Subcutaneous abdominal adipose tissue (tissue), 5 donors: Measurements from ENCODE around the gene ADRM1.

ENCODE experiments used
- H3K27ac ChIP-seq: one replicate; pipeline ENCODE4 v1.7.0; 2013; ENCODE audit warnings: low read depth, mild to moderate bottlenecking, inconsistent platforms, low read length, moderate library complexity
- H3K27me3 ChIP-seq, 5 donors: one replicate each; pipeline ENCODE4 v1.7.0; 2013; ENCODE audit warnings: low read length in 5 of 5, inconsistent platforms in 1 of 5; ENCODE audit not compliant: control insufficient read depth in 5 of 5, insufficient read depth in 4 of 5
- H3K36me3 ChIP-seq, 5 donors: one replicate each; pipeline ENCODE4 v1.7.0; 2013; ENCODE audit warnings: low read length in 5 of 5; ENCODE audit not compliant: control insufficient read depth in 5 of 5, insufficient read depth in 5 of 5
- H3K4me1 ChIP-seq, 5 donors: one replicate each; pipeline ENCODE4 v1.7.0; 2013; ENCODE audit warnings: low read length in 5 of 5, mild to moderate bottlenecking in 3 of 5, moderate library complexity in 1 of 5; ENCODE audit not compliant: control insufficient read depth in 5 of 5, insufficient read depth in 5 of 5
- H3K4me3 ChIP-seq, 5 donors: one replicate each; pipeline ENCODE4 v1.7.0; 2013; ENCODE audit warnings: low read length in 5 of 5, low read depth in 1 of 5
- H3K9ac ChIP-seq, 5 donors: one replicate each; pipeline ENCODE4 v1.7.0; 2013; ENCODE audit warnings: low read length in 5 of 5, mild to moderate bottlenecking in 4 of 5, moderate library complexity in 3 of 5
- H3K9me3 ChIP-seq, 5 donors: one replicate each; pipeline ENCODE4 v1.7.0; 2013; ENCODE audit warnings: low read length in 5 of 5; ENCODE audit not compliant: control insufficient read depth in 5 of 5
- donor health status: healthy.
- donor health status: healthy.
- donor health status: healthy.
- donor health status: healthy.
- donor health status: healthy.

The ADRM1 gene

DNA sequence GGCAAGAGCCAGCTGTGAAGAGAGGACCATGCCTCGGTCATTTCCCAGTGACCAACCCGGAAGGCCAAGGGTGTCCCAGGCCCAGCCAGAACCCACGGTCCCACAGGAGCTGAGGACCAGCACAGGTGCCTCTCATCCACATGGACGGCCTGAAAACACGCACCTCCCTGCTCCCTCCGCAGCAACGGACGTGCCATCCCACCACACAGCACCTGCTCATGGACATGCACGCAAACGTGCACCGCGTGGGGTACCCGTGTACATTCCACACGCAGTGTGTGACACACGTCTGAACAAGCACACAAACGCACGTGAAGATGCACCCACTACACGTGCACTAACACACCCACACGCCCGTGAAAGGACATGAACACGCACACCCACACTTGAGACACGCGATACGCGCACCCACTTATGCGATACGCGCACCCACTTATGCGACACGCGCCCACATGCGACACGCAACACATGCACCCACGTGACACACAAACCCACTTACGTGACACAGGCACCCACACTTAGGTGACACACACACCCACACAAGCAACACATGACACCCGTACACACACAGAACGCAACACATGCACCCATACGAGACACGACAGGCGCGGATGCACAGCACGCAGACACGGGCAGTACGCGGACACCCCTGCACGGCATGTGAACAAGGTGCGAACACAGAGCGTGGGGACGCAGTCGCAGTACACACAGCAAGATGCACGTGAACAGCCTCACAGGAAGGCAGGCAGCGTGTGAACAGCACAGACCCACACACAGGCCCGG, 34.2 kb downstream of the ADRM1 start:
- no peaks in the 10 kb centered on the region for H3K9me3 ChIP-seq
- H3K9ac ChIP-seq = no peak overlapping the region
- H3K36me3 ChIP-seq = peaks cover 0 to 65% (median 53%) of the 10 kb centered on the region in 5 donors
- no peak overlapping the region for H3K27ac ChIP-seq
- H3K4me3 ChIP-seq = no peak overlapping the region
- H3K27me3 ChIP-seq = no peaks in the 10 kb centered on the region
- no peaks in the 10 kb centered on the region for H3K4me1 ChIP-seq

DNA sequence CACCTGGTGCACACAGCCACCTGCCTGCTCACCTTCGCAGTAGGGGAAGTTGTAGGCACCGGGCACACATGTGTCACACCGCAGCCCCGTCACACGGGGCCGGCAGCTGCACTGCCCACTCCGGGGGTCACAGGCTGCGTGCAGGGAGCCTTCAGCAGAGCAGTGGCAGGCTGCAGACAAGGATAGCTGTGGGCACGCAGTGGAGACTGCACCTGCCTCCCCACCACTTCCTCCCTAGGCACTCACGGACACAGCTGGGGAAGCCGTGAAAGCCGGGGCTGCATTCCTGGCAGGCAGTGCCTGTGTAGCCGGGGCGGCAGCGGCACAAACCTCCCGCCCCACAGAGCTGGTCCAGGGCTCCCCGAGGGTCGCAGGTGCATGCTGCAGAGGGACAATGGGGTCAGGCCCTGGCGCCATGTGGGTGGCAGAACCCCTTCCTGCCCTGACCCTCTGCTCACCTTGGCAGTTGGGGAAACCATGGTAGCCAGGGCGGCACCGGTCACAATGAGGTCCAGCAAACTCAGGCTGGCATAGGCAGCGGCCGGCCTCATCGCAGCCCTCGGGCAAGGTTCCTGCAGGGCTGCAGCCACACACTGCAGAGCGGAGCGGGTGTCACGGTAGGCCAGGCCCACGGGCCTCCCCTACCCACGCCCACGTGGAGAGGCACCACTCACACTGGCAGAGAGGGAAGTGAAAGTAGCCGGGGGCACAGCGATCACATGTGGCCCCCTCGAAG, 34.9 kb downstream of the ADRM1 start:
- Histone ChIP-seq H3K36me3 (peaks cover 0 to 58% (median 45%) of the 10 kb centered on the region in 5 donors), H3K9ac (no peak overlapping the region), H3K4me1 (no peaks in the 10 kb centered on the region)

DNA sequence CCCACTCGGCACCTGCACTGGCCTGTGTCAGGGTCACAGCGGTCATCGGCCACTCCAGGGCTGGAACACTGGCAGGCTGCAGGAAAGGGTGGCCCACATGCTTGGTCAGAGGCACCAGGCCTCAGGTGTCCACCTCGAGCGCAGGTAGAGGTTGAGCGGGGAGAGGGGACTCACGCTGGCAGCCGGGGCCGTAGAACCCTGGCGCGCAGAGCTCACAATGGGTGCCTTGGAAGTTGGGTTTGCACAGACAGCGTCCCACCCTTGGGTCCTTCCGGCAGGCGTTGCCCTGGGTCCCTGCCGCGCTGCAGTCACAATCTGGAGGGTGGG, 35.5 kb downstream of the ADRM1 start:
- Histone ChIP-seq H3K27me3 (no peaks in the 10 kb centered on the region), H3K9me3 (no peaks in the 10 kb centered on the region), H3K4me1 (no peaks in the 10 kb centered on the region), H3K27ac (no peak overlapping the region), H3K36me3 (peaks cover 0 to 58% (median 41%) of the 10 kb centered on the region in 5 donors), H3K9ac (no peak overlapping the region), H3K4me3 (no peak overlapping the region)

More for the DNA sequence above, 34.9 kb downstream of the ADRM1 start:
- Histone ChIP-seq H3K9me3 (no peaks in the 10 kb centered on the region), H3K4me3 (no peak overlapping the region), H3K27me3 (no peaks in the 10 kb centered on the region), H3K27ac (no peak overlapping the region)

DNA sequence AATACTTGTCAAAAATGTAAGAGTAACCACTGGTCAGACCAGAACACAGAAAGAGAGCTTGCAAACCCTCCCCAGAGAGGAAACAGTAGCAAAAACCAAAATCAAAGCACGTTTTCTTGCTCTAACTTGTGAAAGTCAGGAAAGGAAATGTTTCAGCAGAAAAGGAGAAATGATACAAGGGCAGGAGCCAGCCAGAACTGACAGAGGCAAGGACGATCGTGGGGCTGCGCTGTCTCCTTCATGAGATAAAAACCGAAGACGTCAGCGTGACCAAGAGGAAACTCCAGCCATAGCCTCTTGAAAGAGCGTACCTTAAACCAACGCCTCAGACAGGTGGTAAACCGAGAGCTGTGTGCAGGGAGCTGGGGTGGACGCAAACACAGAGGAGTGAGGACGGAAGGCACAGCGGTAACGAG, 36.9 kb downstream of the ADRM1 start:
- Histone ChIP-seq H3K4me3 (no peak overlapping the region), H3K27ac (no peak overlapping the region), H3K9ac (no peak overlapping the region), H3K4me1 (no peaks in the 10 kb centered on the region), H3K27me3 (no peaks in the 10 kb centered on the region), H3K36me3 (peaks cover 0 to 50% (median 36%) of the 10 kb centered on the region in 5 donors), H3K9me3 (no peaks in the 10 kb centered on the region)

DNA sequence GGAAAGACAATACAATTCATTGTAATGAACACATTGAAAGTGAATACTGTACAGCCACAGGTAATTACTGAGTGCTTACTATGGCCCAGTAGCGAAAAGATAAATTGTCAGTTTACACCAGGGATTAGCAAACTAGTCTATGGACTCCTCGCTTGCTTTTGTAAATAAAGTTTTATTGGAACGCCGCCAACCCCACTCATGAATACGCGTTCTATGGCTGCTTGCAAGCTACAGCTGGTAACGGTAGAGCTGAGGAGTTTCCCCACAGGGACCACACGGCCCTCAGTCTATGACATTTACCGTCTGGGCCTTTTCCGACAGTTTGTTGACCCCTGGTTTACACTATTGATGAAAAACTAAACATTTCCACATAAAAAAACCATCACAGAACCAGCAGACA, 40.1 kb downstream of the ADRM1 start:
- H3K9me3 ChIP-seq = no peaks in the 10 kb centered on the region
- peaks cover 0 to 48% (median 30%) of the 10 kb centered on the region in 5 donors for H3K36me3 ChIP-seq
- no peak overlapping the region for H3K27ac ChIP-seq
- no peaks in the 10 kb centered on the region for H3K27me3 ChIP-seq
- no peaks in the 10 kb centered on the region for H3K4me1 ChIP-seq
- H3K4me3 ChIP-seq = no peak overlapping the region
- no peak overlapping the region for H3K9ac ChIP-seq

DNA sequence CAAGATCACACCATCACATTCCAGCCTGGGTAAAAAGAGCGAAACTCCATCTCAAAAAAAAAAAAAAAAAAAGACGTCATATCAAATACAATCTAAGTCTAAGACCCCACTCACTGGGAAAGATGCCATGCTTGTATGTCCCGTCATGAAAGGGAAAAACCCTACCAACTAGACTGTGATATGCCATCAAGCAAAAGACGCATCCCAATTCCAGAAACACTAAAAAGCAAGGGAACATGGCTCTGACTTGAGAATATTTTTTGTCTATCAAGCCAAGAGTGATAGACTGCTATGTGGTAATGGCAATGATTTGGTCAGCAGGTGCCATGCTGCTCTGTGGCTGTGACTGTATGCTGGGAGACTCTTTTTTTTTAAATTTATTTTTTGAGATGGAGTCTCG, 41.3 kb downstream of the ADRM1 start:
- no peaks in the 10 kb centered on the region for H3K4me1 ChIP-seq
- no peak overlapping the region for H3K27ac ChIP-seq
- H3K9me3 ChIP-seq = no peaks in the 10 kb centered on the region
- H3K36me3 ChIP-seq = peaks cover 0 to 44% (median 26%) of the 10 kb centered on the region in 5 donors
- no peak overlapping the region for H3K4me3 ChIP-seq
- no peaks in the 10 kb centered on the region for H3K27me3 ChIP-seq
- no peak overlapping the region for H3K9ac ChIP-seq

DNA sequence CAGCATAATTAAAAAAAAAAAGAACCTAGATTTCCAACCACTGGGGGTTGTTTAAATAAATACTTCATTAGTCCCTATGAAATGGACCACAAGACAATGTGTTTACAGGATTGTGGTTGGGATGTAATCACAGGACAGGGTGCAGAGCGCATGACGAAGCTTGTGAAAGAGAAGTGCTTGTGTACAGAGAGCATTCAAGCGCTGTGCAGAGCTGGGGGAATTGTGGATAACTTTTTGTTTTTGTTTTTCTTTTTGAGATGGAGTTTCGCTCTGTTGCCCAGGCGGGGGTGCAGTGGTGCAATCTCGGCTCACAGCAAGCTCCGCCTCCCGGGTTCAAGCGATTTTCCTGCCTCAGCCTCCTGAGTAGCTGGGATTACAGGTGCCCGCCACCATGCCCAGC, 42.0 kb downstream of the ADRM1 start:
- peaks cover 0 to 42% (median 24%) of the 10 kb centered on the region in 5 donors for H3K36me3 ChIP-seq
- H3K27ac ChIP-seq = no peak overlapping the region

DNA sequence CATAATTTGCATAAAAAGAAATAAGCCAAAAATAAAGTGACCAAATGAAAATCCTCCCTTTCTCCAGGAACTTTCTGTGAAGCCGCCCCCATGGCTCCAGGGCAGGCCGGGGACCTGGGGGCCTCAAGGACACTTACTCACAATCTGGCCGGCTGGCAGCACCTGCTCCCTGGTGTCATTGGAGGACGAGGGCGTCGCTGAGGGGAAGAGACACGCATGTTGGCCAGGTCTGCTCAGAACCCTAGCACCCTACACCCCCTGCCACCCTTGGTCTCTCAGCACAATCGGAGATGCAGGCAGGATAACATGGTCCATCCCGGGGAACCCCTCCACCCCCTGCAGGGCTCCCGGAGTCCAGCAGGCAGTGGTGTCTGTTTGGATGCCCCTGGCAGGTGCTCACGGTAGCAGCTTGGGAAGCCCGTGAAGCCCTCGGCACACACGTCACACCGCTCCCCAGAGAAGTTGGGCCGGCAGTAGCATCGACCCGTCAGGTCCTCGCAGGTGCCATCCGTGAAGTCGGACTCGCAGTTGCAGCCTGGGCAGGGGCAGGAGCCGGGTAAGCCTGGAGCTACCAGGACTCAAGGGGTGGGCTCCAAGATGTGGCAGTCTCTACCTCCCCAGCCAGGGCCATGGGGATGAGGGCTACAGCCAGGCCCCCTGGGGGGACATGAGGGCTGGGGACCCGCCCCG, 43.0 kb downstream of the ADRM1 start:
- H3K27ac ChIP-seq = no peak overlapping the region
- H3K4me1 ChIP-seq = no peaks in the 10 kb centered on the region
- no peak overlapping the region for H3K4me3 ChIP-seq
- peaks cover 0 to 47% (median 31%) of the 10 kb centered on the region in 5 donors for H3K36me3 ChIP-seq
- no peaks in the 10 kb centered on the region for H3K27me3 ChIP-seq
- H3K9me3 ChIP-seq = no peaks in the 10 kb centered on the region
- no peak overlapping the region for H3K9ac ChIP-seq

More for the DNA sequence above, 42.0 kb downstream of the ADRM1 start:
- Histone ChIP-seq H3K4me1 (no peaks in the 10 kb centered on the region), H3K9ac (no peak overlapping the region), H3K4me3 (no peak overlapping the region), H3K27me3 (no peaks in the 10 kb centered on the region), H3K9me3 (no peaks in the 10 kb centered on the region)

DNA sequence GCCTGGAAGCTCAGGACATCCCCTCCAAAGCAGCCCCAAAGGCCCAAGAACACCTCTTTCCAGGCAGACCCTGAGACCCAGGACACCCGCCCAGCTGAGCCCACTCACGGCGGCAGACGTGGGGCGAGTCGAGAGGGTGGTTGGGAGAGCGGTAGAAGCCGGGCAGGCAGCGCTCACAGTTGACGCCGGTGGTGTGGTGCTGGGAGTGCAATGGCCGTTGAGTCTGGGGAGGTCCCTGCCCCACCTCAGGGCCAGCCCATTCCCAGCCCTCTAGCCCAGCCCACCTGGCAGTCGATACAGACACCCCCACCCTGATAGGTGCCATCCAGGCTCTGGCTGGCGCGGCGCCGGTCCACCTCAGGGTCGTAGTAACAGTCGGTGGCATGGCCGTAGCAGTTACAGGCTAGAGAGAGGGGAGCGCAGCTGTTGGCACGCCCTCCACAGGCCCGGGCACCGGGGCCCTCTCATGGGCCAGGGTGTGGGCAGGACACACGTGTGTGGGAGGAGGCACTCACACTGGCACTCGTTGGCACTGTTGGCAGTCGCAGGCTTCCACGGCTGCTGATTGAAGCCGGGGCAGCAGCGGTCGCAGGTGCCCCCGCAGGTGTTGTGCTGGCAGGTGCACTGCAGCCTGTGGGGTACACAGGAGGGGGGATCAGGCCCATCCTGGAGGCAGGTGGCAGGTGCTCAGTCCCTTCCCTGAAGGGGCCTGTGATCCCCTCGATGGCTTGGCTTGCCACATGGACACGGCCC, 43.8 kb downstream of the ADRM1 start:
- Histone ChIP-seq H3K9ac (no peak overlapping the region), H3K4me1 (no peaks in the 10 kb centered on the region), H3K36me3 (peaks cover 0 to 50% (median 38%) of the 10 kb centered on the region in 5 donors), H3K27ac (no peak overlapping the region), H3K27me3 (no peaks in the 10 kb centered on the region), H3K9me3 (no peaks in the 10 kb centered on the region), H3K4me3 (no peak overlapping the region)
